GM12878 (cell line): ENCODE results near the gene ANAPC2. TPM values are rescaled to one million over a fixed set of nuclear protein-coding genes. Genes with fewer than 3 reads are reported as not detected.
A peak's percentile ranks its signal among the peaks of the same experiment; 100 is the strongest.

Experiments used
- ATAC-seq: fragments of 200-7000 bp; cut with Tn5 transposase; 3 replicates; pipeline ENCODE4 v1.9.1; 2020; ENCODE audit warnings: mild to moderate bottlenecking, moderate library complexity
- BruUV-seq: library from RNA; stranded (reverse); fragments of 400-500 nt; replicated peaks from 2 replicates; lab custom pipeline; 2021; lab: Mats Ljungman, UMichigan
- CTCF ChIA-PET: fragments of 300-600 bp; sonication (Branson Sonifier 250); formaldehyde crosslinking; extraction: SDS; loops from one replicate; lab custom pipeline; 2021; ENCODE audit warnings: inconsistent platforms; lab: Yijun Ruan, JAX
- POLR2A ChIA-PET: fragments of 350-600 bp; formaldehyde crosslinking; extraction: SDS; loops from one replicate; lab custom pipeline; 2021; ENCODE audit warnings: inconsistent platforms; lab: Charles Lee
- RAD21 ChIA-PET: fragments of 300-600 bp; sonication (Branson Sonifier 250); formaldehyde crosslinking; loops from one replicate; lab custom pipeline; 2023; ENCODE audit warnings: antibody characterized with exemption; ENCODE audit not compliant: unreplicated experiment; lab: Charles Lee
- SMC1A ChIA-PET: fragments of 300-600 bp; sonication (Branson Sonifier 250); formaldehyde crosslinking; loops from one replicate; lab custom pipeline; 2023; ENCODE audit not compliant: unreplicated experiment, uncharacterized antibody; lab: Charles Lee
- DNase-seq: peaks from one replicate; pipeline ENCODE4 v3.0.0-alpha.2; 2011; ENCODE audit warnings: low read depth, low spot score
- FAIRE-seq: peaks from 3 replicates; lab custom pipeline; 2011; peaks lifted over from hg19 to GRCh38; lab: Jason Lieb, UNC
- H2AFZ ChIP-seq: 2 replicates; pipeline ENCODE4 v1.6.0; 2011; ENCODE audit warnings: low read depth, low read length, control low read depth; ENCODE audit not compliant: control insufficient read depth
- H3K27ac ChIP-seq: 2 replicates; pipeline ENCODE4 v1.5.1; 2011; ENCODE audit warnings: control low read depth; ENCODE audit not compliant: control insufficient read depth, insufficient read depth
- H3K27me3 ChIP-seq, 2 experiments: replicated peaks in 1 of 2; 2 replicates each; pipeline versions ENCODE4 v1.6.0 to v1.6.1; 2011; ENCODE audit warnings: low read length in 1 of 2; ENCODE audit not compliant: control insufficient read depth in 2 of 2, insufficient read depth in 2 of 2
- H3K36me3 ChIP-seq, 2 experiments: 2 replicates each; pipeline ENCODE4 v1.5.1; 2011; ENCODE audit warnings: low read length in 1 of 2; ENCODE audit not compliant: control insufficient read depth in 2 of 2, insufficient read depth in 2 of 2
- H3K4me1 ChIP-seq: 2 replicates; pipeline ENCODE4 v1.6.1; 2011; ENCODE audit warnings: mild to moderate bottlenecking, low read length, moderate library complexity, mixed read lengths; ENCODE audit not compliant: control insufficient read depth, insufficient read depth
- H3K4me2 ChIP-seq: 2 replicates; pipeline ENCODE4 v1.6.0; 2011; ENCODE audit warnings: control low read depth; ENCODE audit not compliant: control insufficient read depth, insufficient read depth
- H3K4me3 ChIP-seq: fragments of 200-600 bp; sonication (generic); 2 replicates; pipeline ENCODE4 v1.5.1; 2016
- H3K79me2 ChIP-seq: 2 replicates; pipeline ENCODE4 v1.6.0; 2011; ENCODE audit warnings: low read length; ENCODE audit not compliant: control insufficient read depth, insufficient read depth
- H3K9ac ChIP-seq: 2 replicates; pipeline ENCODE4 v1.8.0; 2011; ENCODE audit warnings: low read length, control low read depth, mixed read lengths; ENCODE audit not compliant: control insufficient read depth, insufficient read depth
- H3K9me3 ChIP-seq: replicated peaks from 3 replicates; pipeline ENCODE4 v1.5.1; 2011; ENCODE audit warnings: mild to moderate bottlenecking, low read length; ENCODE audit not compliant: control insufficient read depth, insufficient read depth
- H4K20me1 ChIP-seq: 2 replicates; pipeline ENCODE4 v1.6.0; 2011; ENCODE audit not compliant: control insufficient read depth, insufficient read depth
- ASH2L ChIP-seq: fragments of 300-600, 200-600 bp; sonication (generic); IDR thresholded peaks from 2 replicates; pipeline ENCODE4 v1.6.1; 2017; ENCODE audit warnings: low read depth, mild to moderate bottlenecking, borderline replicate concordance
- BHLHE40 ChIP-seq, 2 experiments: fragments of 450-650 bp in 1 of 2; IDR thresholded peaks; 2 replicates each; pipeline ENCODE4 v1.6.1; 2011 to 2017; ENCODE audit warnings: low read depth in 2 of 2, borderline replicate concordance in 1 of 2, improper control_type of control experiment in 1 of 2, low read length in 1 of 2, mild to moderate bottlenecking in 1 of 2
- HDGF ChIP-seq: fragments of 450-650 bp; IDR thresholded peaks from 2 replicates; pipeline ENCODE4 v1.6.1; 2016; ENCODE audit warnings: antibody characterized with exemption
- MTA3 ChIP-seq: IDR thresholded peaks from 2 replicates; pipeline ENCODE4 v1.6.1; 2012; ENCODE audit warnings: low read length, inconsistent platforms, borderline replicate concordance
- POLR2A ChIP-seq: IDR thresholded peaks from 2 replicates; pipeline ENCODE4 v1.6.1; 2011; ENCODE audit warnings: low read depth, mild to moderate bottlenecking, low read length
- SMAD1 ChIP-seq: fragments of 450-650 bp; IDR thresholded peaks from 2 replicates; pipeline ENCODE4 v1.6.1; 2018; ENCODE audit warnings: mild to moderate bottlenecking, low read depth; ENCODE audit not compliant: partially characterized antibody
- WGBS: methylation state at CpG from one replicate; pipeline ENCODE4 v1.1.6; 2016; ENCODE audit warnings: low lambda C conversion rate; ENCODE audit not compliant: insufficient replicate concordance, insufficient coverage; ENCODE audit errors: missing lambda C conversion rate; 5-methylcytosine and 5-hydroxymethylcytosine counted together
- in situ Hi-C: fragments of 300-500 bp; cut with MboI; formaldehyde crosslinking; loops from 9 replicates; pipeline ENCODE4 v1.14.3; 2018; ENCODE audit warnings: mixed read lengths
- intact Hi-C: fragments of 100-400 bp; cut with micrococcal nuclease; formaldehyde crosslinking; loops from one replicate; pipeline ENCODE4 v1.14.2; 2022; ENCODE audit not compliant: unreplicated experiment
- polyA plus RNA-seq, 11 experiments: library from polyadenylated mRNA; depleted of rRNA in 4 of 11; unstranded in 6 of 11; stranded (reverse) in 5 of 11; fragments of >200 nt; fragmentation: Nextera tagmentation in 4 of 11; fragmentation: Illumina TruSeq in 1 of 11; extraction: Ambion mirVana in 4 of 11; extraction: Trizol in 1 of 11; gene quantifications; 1 replicate in 1 of 11; 2 replicates in 10 of 11; pipeline versions ENCODE4 v1.2.1 to v1.2.3, GENCODE V29; 2011 to 2016; ENCODE audit warnings: inconsistent platforms in 2 of 11, missing spikeins in 2 of 11, low read depth in 1 of 11
- total RNA-seq, 4 experiments: library from RNA; depleted of rRNA in 3 of 4; stranded (reverse); fragments of >200 nt in 3 of 4; fragmentation: Illumina TruSeq in 1 of 4; extraction: Trizol in 1 of 4; gene quantifications; 2 replicates each; pipeline versions ENCODE4 v1.2.1 to v1.2.3, GENCODE V29; 2013 to 2021

The ANAPC2 gene
- total and polyA plus RNA-seq, 10 of the 15 experiments (the other 5 are each of a cell fraction or from before 2014, with no cell fraction given) = 0.03 to 65.2 (median 20.5) TPM

DNA sequence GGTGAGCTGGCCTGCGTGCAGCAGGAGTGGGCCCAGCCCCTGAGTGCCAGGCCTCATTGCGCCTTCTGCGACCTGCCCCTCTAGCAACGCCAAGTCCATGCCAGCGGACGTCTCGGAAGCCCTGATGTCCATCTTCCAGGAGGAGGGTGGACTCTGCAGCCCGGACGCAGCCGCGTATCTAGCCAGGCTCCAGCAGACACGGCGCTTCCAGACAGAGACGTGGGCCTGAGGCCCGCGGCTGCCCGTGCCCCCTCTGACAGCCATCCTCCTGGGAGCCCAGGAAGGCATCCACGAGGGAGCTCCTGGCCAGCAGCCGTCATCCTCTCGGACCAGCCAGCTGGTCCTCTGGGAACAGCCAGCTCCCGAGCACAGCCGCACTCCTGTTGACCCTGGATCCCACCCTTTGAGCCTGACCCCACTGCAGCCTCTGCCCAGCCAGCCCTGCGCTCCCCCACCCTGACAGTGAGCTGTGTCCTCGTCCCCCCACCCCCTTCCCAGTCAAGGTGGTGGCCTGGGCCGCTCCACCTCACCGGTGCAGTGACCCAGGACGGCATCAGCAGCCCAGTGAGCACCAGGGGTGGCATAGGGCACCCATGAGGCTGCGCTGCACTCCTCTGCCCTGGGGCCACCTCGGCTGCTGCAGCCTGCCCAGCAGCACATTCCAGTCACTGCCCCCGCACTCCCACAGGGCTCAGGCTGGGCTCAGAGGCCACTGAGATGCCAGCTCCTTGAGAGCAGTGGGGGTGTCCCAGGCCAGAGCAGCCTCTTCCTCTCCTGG, 28.0 kb upstream of the ANAPC2 start:
- H3K4me1 ChIP-seq = no peaks in the 10 kb centered on the region
- RAD21 ChIA-PET = no interaction called here
- no peaks in the 10 kb centered on the region for H3K27me3 ChIP-seq
- no peak for FAIRE-seq
- H3K27ac ChIP-seq = no peak overlapping the region
- H2AFZ ChIP-seq = no peak overlapping the region
- 94% methylated on average over 23 of the region's 30 CpGs for WGBS
- H3K79me2 ChIP-seq = no peaks in the 10 kb centered on the region
- no peak overlapping the region for H3K9ac ChIP-seq
- TF ChIP-seq HDGF (no peak), BHLHE40 (IDR thresholded peaks at IDR 0.05; ENCODE audit: borderline replicate concordance in 1 of 2, low read depth in 2 of 2, low read length in 1 of 2) (no peak), ASH2L (no peak), MTA3 (no peak), SMAD1 (no peak), POLR2A (0 out of 2 replicates have a peak, but pooled peaks have one; percentile 3)
- SMC1A ChIA-PET = no interaction called here
- no TSS peak for BruUV-seq
- peaks cover 0 to 2% of the 10 kb centered on the region in 2 experiments; a peak in 2 of 4 replicates for H3K36me3 ChIP-seq
- ATAC-seq = no peak
- intact Hi-C loops = no loop called here
- H3K9me3 ChIP-seq = no peaks in the 10 kb centered on the region
- in situ Hi-C loops = no loop called here
- DNase-seq = no peak
- H3K4me3 ChIP-seq = no peak overlapping the region
- CTCF ChIA-PET = no interaction called here
- POLR2A ChIA-PET = no interaction called here
- H4K20me1 ChIP-seq = no peaks in the 10 kb centered on the region
- H3K4me2 ChIP-seq = no peak overlapping the region
